Fibroblast of upper back skin (primary cell): ENCODE measurements around the gene NLRC5.
"Not testable (repeated sequence)": the region's sequence is repeated elsewhere in the genome, so short reads cannot be mapped to it uniquely, and the experiment has no call there.

Experiments
- DNase-seq: peaks from one replicate; pipeline ENCODE4 v3.0.0-alpha.2; 2013

Gene NLRC5

DNA sequence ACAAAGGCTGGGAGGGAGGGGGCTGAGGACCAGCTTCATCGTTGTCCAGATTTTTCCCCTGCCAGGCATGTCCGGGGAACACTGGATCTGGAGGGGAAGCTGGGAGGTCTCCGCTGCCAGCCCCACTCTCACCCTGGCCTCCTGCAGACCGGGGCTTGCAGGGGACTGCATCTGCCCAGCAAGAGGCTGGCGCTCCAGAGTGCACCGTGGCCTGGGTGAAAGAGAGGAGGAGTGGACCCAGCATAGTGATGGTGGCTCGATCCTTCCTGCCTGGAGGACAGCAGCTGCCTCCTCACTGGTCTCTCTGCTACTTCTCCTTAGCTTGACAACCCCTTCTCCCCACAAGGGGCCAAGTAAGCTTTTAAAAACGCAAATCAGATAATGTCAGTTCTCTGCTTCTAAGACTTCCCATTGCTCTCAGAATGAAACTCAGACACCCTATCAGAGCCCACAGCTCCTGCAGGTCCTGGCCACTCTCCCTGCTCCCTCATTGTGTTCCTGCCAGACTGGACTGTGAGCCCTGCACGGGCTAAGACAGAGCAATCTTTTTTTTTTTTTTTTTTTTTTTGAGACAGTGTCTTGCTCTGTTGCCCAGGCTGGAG lies 118.1 kb downstream of the NLRC5 start:
- no peak for DNase-seq

DNA sequence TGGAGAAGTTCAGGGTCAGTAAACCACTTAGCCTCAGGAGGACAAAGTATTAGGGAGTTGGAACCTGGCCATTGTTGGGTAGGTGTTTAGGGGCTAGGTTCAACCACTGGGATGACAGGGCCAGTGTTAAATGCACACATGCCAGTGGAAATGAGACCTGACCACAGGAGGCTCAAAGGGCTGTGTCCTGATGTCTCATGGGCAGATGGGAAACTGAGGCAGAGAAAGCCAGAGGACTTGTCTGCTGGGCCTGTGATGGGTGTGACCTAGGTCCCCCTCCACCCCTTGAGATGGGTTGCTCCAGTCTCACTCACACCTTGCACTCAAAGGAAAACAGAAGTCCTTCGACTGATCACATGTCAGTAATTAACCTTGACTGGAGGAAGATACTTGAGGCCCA lies 119.1 kb downstream of the NLRC5 start:
- DNase-seq = no peak

DNA sequence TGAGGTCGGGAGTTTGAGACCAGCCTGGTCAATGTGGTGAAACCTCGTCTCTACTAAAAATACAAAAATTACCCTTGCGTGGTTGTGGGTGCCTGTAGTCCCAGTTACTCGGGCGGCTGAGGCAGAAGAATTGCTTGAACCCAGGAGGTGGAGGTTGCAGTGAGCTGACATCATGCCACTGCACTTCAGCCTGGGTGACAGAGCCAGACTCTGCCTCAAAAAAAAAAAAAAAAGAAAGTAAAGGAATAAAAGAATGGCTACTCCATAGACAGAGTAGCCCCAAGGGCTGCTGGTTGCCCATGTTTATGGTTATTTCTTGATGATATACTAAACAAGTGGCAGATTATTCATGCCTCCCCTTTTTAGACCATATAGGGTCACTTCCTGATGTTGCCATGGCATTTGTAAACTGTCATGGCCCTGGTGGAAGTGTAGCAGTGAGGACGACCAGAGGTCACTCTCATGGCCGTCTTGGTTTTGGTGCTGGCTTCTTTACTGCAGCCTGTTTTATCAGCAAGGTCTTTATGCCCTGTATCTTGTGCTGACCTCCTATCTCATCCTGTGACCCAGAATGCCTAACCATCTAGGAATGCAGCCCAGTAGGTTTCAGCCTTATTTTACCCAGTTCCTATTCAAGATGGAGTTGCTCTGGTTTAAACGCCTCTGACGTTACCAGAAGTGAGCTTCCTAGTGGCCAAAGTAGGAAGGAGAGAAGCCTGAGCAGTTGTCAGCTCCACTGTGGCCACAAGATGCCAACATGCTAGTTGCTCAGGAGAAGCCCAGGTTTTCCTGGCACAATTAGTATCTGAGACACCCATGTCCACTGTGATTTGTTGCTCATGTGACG lies 120.1 kb downstream of the NLRC5 start:
- DNase-seq = not testable (repeated sequence)

DNA sequence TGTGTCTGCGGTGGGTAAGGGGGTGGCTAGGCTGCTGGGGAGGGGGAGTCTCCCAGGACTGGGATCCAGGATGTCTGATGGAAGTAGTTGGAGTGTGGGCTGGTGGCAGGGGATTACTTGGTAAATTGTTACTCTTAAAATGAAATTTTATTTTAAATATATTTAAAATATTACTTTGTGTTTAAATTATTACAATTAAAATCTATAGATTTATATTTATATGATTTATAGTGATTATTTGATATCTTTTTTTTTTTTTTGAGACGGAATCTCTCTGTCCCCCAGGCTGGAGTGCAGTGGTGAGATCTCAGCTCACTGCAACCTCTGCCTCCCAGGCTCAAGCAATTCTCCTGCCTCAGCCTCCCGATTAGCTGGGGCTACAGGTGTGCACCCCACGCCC lies 121.6 kb downstream of the NLRC5 start:
- no peak for DNase-seq

DNA sequence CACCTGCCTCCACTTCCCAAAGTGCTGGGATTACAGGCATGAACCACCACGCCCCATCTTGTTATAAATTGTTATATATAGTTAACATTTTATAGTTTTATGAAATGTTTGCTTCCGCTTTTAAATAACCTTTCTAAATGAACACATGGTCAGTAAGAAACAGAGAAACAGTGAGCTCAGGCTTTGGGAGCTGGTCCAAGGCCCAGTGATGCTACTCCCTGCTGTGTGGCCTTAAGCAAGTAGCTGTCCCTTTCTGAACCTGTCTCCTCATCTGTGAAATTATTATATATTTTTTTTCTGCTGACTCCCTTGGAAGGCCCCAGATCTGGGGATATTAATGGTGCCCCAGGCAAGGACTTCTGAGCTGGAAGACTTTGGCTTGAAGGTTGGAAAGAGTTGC lies 122.1 kb downstream of the NLRC5 start:
- DNase-seq = no peak

DNA sequence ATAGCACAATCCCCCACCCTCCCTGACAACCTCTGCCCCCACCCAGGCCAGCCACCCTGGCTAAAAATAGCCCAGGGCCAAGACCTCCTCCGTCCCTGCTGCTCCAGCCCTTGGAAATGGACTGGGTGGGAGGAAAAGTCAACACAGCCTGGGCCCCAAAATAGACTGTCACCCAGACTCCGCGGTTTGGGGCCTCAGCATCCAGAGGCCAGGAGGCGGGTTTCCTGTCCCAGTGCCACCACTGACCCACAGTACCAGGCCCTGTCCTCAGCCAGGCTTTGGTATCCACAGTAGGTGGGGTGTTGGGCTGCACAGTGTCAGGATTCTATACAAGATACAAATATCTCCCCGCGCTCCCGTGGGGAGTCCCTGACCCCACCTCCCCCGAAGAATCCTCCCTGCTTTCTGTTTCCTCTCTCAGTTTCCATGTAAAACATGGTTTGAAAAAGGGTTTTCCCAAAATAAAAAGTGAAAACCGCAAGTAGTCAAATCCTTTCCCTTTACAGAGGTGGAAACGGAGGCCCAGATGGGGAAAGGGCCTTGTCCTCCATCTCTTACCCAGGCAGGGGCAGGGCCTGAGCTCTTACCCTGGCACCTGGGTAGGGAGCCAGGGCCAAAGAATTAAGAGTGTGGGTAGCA lies 123.2 kb downstream of the NLRC5 start:
- DNase-seq = no peak

DNA sequence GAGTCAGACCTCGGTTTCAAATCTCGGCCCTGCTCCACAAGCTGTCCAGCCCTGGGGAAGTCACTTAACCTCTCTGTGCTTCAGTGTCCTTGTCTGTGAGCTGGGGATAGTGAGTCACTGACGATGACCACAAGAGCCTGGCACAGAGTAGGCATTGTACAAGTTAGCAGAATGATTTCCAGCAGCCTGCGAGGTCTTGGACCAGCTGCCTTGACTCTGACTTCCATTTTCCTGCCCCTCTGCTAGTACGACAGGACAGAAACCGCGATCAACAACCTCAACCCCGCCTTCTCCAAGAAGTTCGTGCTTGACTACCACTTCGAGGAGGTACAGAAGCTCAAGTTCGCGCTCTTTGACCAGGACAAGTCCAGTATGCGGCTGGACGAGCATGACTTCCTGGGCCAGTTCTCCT lies 123.7 kb downstream of the NLRC5 start:
- DNase-seq = peak; percentile 7

DNA sequence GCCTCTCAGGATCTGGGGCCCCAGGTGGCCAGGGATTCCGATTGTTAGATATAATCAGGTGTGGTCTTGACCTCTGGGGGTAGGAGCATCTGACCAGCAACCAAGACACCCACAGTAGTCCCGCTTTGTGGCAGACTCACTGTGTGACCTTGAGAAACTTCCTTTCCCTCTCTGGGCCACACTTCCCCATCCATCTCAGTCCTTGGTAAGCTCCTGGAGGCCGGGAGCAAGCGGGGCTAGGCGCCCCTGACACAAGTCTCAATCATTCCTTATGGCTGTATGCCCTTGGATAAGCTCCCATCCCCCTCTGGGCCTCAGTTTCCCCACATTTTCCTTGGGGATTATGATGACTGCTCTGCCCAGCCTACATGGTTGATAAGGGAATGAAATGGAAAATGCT lies 124.3 kb downstream of the NLRC5 start:
- no peak for DNase-seq

DNA sequence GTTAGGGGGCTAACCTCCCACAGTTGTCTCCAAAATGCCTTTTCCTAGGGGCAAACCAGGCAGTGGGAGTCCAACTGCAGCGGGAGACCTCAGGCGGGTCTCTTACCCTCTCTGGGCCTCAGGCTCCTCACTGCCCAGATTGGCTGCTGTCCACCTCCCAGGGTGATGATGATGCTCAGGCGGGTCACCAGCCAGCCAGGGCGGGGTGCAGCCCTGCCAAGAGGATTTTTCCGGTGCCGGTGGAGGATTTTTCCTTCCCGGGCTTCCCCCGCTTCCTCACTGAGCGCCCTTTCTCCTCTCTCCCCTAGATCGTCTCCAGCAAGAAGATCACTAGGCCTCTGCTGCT lies 125.8 kb downstream of the NLRC5 start:
- DNase-seq = no peak

DNA sequence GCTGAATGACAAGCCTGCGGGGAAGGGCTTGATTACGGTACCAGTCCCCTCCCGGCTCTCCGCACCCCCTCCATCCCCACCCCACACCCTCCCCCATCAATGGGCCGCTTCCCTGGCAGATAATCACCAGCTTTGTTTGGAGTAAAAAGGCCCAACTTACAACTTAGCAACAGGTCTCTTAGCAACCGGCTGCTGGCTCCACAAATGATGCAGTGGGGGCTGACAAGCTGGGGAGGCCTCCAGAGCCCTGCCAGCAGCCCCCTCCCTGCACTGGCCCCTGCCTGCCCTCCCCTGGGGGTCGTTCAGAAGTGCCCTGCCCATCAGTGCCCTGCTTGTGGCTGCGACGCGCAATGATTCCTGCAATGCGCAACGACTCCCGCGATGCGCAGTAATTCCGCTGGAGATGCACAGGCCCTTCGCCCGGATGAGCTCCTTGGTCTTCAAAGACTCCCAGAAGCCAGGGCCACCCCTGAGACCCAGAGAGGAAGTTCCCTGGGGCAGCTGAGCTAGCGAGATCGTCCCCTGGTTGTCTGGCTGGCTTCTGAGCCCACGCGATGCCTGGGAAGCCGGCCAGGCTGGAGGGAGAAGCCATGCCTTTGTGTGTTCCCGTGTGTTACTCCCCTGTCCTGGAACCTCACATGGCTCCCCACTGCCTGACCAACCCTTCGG lies 126.3 kb downstream of the NLRC5 start:
- DNase-seq = peak; percentile 24

DNA sequence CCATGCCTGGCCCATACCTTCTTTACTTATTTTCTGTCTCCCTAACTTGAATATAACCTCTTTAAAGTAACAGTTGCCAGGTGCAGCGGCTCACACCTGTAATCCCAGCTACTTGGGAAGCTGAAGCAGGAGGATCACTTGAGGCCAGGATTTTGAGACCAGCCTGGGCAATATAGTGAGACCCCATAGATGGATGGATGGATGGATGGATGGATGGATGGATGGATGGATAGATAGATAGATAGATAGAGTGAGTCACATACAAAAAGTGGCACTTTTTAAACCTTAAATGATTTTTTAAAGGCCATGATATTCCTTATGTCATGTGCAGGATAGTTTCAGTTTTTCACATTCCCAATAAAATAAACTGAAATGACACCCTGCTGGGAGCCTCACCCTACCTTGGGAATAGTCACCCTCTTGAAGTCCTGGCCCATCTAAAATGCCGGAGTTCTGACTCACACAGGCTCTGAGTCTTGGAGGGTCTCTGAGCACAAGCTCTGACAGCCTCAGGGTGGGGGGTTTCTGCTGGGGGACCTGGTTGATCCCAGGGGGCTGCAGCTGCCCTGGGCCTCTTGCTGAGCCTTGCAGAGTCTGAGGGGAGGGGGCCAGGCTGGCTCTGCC lies 129.2 kb downstream of the NLRC5 start:
- no peak for DNase-seq

DNA sequence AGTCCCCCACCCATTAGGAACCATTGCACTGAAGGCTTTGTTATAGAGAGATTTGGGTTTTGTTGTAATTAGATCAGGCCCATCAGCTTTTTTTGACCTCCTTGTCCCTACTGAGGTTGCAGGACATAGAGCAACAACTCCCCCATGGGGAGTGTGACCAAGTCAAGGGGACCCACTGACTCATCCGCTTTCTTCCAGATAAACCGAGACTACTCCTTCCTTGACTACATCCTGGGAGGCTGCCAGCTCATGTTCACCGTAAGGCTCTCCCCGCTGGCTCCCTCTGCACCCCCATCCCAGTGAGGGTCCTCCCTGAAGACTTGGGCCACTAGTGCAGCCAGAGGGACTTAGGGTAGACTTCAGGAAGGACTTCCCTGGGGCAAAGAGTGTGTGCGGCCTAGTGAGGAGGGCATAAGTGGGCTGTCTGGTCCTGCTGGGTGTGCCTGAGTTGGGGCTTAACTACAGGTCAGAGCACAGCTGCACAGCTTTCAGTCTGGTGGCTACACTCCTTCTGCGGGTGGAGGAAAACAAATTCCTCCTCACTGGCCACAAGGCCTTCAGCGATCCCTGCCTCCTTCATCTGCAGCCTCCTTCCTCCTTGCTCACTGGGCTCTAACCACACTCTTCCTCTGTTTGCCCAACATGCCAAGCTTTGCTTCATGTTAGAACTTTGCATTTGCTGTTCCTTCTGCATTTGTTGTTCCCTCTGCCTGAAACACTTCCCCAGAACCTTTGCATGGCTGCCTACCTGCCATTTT lies 134.0 kb downstream of the NLRC5 start:
- DNase-seq = no peak

DNA sequence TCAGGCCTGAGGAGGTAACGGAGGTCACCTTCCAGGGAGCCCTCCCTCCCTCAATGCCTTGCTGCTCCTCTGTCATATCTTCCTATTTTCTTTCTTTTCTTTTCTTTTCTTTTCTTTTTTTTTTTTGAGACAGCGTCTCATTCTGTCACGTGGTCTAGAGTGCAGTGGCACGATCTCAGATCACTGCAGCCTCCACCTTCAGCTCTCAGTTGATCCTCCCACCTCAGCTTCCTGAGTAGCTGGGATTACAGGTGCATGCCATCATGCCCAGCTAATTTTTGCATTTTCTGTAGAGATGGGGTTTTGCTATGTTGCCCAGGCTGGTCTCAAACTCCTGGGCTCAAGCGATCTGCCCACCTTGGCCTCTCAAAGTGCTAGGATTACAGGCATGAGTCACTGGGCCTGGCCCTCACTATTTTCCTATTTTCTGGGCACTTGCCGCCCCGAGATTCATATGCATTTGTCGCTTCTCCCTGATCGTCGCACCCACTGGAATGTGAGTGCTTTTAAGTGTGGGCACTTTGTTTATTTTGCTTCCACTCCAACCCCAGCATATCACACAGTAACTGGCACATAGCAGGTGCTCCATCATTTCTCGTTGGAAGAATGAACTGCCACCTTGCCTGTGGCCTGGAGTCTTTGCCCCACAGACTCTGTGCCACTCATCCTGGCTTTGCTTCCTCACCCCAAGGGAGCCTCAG lies 134.8 kb downstream of the NLRC5 start:
- DNase-seq = no peak

DNA sequence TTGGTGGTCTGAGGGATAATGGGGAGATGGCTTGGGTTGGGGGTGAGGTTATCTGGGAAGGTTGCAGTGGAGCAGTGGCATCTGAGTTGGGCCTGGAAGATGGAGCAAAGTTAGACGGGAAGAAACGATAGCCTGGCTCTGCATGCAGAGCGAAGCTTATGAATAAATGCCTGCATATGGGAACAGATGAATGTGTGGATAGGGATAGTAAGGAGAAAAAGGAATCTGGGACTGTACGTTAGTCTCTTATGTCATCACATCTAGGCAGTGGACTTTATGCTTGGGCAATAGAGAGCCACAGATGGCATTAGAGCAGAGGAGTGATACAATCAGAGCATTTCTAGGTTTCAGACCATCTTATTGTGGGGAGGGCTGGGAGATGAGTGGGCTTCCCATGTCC lies 136.0 kb downstream of the NLRC5 start:
- DNase-seq = no peak

DNA sequence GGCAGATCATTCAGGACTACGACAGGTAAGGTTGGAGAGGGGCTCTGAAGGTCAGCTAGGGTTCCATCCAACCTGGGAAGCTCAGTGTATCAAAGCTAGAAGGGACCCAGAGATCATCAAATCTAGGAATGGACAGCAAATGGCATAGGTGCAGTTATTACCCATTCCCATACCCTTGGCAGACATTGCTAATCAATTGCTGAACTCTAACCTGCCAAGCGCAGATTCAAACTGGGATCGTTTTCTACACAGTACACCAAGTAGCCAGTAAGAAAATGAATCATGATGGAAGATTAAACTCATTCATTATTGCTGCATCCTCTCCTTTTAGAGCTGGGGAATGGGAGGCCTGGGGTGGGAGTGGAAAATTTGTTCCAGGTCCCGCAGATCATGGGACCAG lies 136.6 kb downstream of the NLRC5 start:
- no peak for DNase-seq

DNA sequence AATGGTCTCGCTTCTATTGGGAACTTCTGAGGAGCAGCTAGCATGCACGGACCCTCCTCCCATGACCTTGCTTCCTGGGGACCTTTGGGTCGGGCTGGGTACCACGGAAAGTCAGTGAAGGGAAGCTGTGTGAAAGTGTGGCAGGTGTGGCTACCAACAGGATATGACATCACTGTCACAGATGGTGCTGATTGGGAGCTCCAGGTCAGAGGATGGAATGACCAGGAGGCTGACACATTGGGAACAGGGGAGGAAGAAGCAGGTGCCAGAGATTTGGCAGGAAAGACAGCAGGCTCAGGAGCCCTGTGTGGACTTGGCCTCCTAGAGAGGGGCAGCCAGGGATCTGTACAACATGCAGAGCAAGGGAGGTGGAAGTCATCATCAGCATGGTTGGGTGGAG lies 137.1 kb downstream of the NLRC5 start:
- DNase-seq = no peak

DNA sequence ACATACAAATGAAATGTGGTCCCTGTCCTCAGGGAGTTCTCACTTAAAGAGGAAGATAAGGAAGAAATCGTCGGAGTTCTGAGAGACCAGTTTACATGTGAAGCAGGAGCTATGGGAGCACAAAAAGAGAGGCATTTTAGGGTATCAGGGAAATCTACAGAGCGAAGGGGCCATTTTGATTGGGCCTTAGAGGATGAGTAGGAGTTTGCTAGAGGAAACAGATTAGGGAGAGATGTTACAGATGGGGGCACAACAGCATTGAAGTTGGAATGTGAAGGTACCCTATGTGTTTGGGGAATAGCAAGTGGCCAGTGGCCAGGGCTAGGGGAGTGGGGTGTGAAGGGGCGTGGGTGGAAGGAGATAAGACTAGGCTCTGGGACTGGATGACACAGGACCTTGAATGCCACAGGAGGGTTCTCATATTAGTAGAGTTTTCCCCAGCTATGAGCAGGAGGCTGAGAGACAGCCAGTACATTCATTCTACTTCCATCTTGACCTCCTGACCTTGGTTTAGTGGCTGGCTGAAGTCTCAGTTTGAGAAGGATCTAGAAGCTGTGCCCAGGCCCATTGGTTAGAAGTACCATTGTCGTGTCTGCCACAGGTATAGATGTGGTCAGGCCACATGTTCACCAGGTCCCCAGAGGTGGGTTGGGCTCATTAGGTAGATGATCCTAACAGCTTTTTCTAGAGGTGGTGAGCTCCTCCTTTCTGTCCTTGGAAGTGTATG lies 137.8 kb downstream of the NLRC5 start:
- DNase-seq = no peak

DNA sequence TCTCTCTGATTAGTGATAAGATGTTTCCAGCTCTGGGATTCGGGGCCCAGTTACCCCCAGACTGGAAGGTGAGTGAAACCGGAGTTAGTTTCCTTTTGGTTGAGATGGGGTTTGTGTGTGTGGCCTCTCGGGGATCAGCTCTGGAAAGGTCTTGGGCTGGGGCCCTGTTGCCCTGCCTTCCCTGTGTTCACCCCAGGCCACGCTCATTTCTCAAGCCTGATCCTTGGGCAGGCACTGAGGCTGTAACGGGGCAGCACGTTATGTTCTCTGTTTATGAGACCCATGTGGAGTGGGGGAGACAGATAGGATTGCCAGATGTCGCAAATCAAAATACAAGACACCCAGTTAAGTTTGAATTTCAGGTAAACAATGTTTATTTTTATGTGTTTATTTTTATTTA lies 138.5 kb downstream of the NLRC5 start:
- DNase-seq = no peak

DNA sequence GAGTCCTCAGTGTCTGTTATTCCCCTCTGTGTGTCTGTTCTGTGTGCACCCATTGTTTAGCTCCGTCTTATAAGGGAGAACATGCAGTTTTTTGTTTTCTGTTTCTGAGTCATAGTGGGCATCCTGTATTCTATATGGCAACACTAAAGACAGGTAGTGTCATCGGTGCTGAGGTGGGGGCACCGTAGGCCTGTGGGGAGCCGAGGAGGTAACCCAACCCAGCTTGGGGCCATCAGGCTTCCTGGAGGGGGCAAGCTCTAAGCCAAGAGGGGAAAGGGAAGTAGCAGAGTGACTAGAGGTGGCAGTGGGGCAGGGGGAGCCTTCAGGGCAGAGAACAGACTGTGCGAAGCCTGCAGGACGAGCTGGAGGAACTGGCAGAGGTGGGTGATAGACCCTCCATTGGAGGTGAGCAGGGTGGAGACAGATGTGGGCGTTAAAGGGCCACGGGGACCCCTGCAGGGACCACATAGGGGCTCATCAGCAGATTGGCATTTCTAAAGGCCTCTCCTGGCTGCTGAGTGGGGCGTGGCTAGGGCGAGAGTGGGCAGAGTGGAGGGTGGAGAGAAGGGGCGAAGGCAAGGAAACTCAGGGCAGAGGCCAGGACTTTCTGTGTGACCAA lies 139.5 kb downstream of the NLRC5 start:
- DNase-seq = no peak

DNA sequence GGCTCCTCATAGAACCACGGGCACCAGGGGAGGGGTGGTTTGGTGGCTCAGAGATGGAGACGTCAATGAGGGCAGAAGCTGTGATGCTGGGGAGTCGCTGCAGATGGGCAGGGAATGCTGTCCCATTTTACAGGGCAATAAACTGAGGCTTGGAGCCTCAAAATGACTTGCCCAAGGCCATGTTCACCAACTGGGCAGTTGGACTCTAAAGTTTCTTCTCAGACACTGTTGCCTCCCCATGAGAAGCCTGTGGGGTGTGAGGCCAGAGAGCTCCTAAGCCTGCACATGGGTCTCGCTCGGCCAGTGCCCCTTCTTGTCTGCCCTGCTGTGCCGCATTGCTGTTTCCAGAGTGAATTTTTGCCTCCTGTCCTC lies 141.6 kb downstream of the NLRC5 start:
- no peak for DNase-seq
